HepG2 (cell line): ENCODE measurements around the gene QRFP. TPM values are rescaled to one million over a fixed set of nuclear protein-coding genes. Genes with fewer than 3 reads are reported as not detected.
A peak's percentile ranks its signal among the peaks of the same experiment; 100 is the strongest.

Experiments used
- ATAC-seq: fragments of 200-7000 bp; cut with Tn5 transposase; 3 replicates; pipeline ENCODE4 v1.9.1; 2020; ENCODE audit warnings: mild to moderate bottlenecking, moderate library complexity
- BruUV-seq: library from RNA; stranded (reverse); fragments of 400-500 nt; replicated peaks from 2 replicates; lab custom pipeline; 2021; lab: Mats Ljungman, UMichigan
- CTCF ChIA-PET: fragments of 300-600 bp; formaldehyde crosslinking; extraction: SDS; loops from one replicate; lab custom pipeline; 2021; ENCODE audit warnings: low total read pairs, inconsistent platforms, low intra/inter-chr PET ratio; lab: Yijun Ruan, JAX
- POLR2A ChIA-PET: fragments of 350-600 bp; sonication (Branson Sonifier 250); formaldehyde crosslinking; loops from one replicate; lab custom pipeline; 2020; ENCODE audit warnings: antibody characterized with exemption, inconsistent platforms; lab: Yijun Ruan, JAX
- DNase-seq: peaks from one replicate; pipeline ENCODE4 v3.0.0-alpha.2; 2015; ENCODE audit warnings: low spot score
- FAIRE-seq: peaks from 3 replicates; lab custom pipeline; 2011; peaks lifted over from hg19 to GRCh38; lab: Jason Lieb, UNC
- H2AFZ ChIP-seq: one replicate; pipeline ENCODE4 v1.6.1; 2011; ENCODE audit warnings: low read length, inconsistent platforms
- H3K27ac ChIP-seq: fragments of 300-600 bp; 3 replicates; pipeline ENCODE4 v1.8.0; 2011; ENCODE audit warnings: mixed run types, mild to moderate bottlenecking, mixed read lengths, low read length, inconsistent platforms; ENCODE audit not compliant: insufficient read depth; ENCODE audit errors: extremely low read length
- H3K27me3 ChIP-seq, 2 experiments: fragments of 200-600 bp in 1 of 2; 2 replicates in 1 of 2; 3 replicates in 1 of 2; pipeline versions ENCODE4 v1.6.0 to v1.8.0; 2011; ENCODE audit warnings: low read length in 2 of 2, mild to moderate bottlenecking in 2 of 2, moderate library complexity in 2 of 2, inconsistent platforms in 1 of 2; ENCODE audit not compliant: insufficient read depth in 2 of 2, control insufficient read depth in 1 of 2
- H3K36me3 ChIP-seq, 2 experiments: fragments of 200-600 bp in 1 of 2; replicated peaks in 1 of 2; 2 replicates in 1 of 2; 3 replicates in 1 of 2; pipeline versions ENCODE4 v1.5.1 to v1.8.0; 2011; ENCODE audit warnings: low read length in 2 of 2, inconsistent platforms in 1 of 2; ENCODE audit not compliant: insufficient read depth in 2 of 2, control insufficient read depth in 1 of 2
- H3K4me1 ChIP-seq: 2 replicates; pipeline ENCODE4 v1.5.1; 2012; ENCODE audit warnings: low read length, inconsistent platforms; ENCODE audit not compliant: insufficient read depth
- H3K4me2 ChIP-seq: 2 replicates; pipeline ENCODE4 v1.6.0; 2011; ENCODE audit warnings: low read depth, low read length, inconsistent platforms
- H3K4me3 ChIP-seq, 3 experiments: fragments of 200-600 bp in 1 of 3; sonication (generic), shearing (Covaris generic) in 1 of 3; replicated peaks in 1 of 3; 2 replicates each; pipeline ENCODE4 v1.5.1; 2011 to 2016; ENCODE audit warnings: low read length in 3 of 3, inconsistent platforms in 2 of 3, low read depth in 2 of 3, mild to moderate bottlenecking in 2 of 3, control low read depth in 1 of 3, mixed read lengths in 1 of 3; ENCODE audit not compliant: insufficient read depth in 1 of 3
- H3K79me2 ChIP-seq: one replicate; pipeline ENCODE4 v1.6.1; 2011; ENCODE audit warnings: low read length, inconsistent platforms; ENCODE audit not compliant: insufficient read depth
- H3K9ac ChIP-seq: 2 replicates; pipeline ENCODE4 v1.6.0; 2011; ENCODE audit warnings: mild to moderate bottlenecking, low read depth, low read length, inconsistent platforms; ENCODE audit not compliant: insufficient read depth
- H3K9me3 ChIP-seq: 2 replicates; pipeline ENCODE4 v1.5.1; 2012; ENCODE audit warnings: mild to moderate bottlenecking, low read length
- H4K20me1 ChIP-seq: 2 replicates; pipeline ENCODE4 v1.6.0; 2011; ENCODE audit warnings: inconsistent platforms, mild to moderate bottlenecking, low read length, moderate library complexity; ENCODE audit not compliant: insufficient read depth
- AGO2 ChIP-seq: fragments of 200-400 bp; formaldehyde crosslinking; optimal IDR thresholded peaks from 2 replicates; pipeline ENCODE3; 2017; ENCODE audit warnings: mild to moderate bottlenecking, low read depth, low read length, moderate library complexity
- GABPA ChIP-seq, 2 experiments: IDR thresholded peaks; 2 replicates each; pipeline ENCODE4 v1.6.1; 2011 to 2016; ENCODE audit warnings: low read depth in 2 of 2, low read length in 1 of 2, missing biosample characterization in 1 of 2, missing genetic modification characterization in 1 of 2
- GPN1 ChIP-seq: sonication (generic); formaldehyde crosslinking; IDR thresholded peaks from 2 replicates; pipeline ENCODE4 v1.5.1; 2020; ENCODE audit warnings: missing genetic modification reagents, borderline replicate concordance
- KAT8 ChIP-seq: IDR thresholded peaks from 2 replicates; pipeline ENCODE4 v1.6.1; 2016; ENCODE audit warnings: missing genetic modification reagents, missing compliant biosample characterization
- POLR2G ChIP-seq: fragments of 200-400 bp; formaldehyde crosslinking; IDR thresholded peaks from 2 replicates; pipeline ENCODE4 v1.6.1; 2018; ENCODE audit warnings: mild to moderate bottlenecking, low read depth, low read length, moderate library complexity
- SMAD1 ChIP-seq: sonication (generic); formaldehyde crosslinking; IDR thresholded peaks from 2 replicates; pipeline ENCODE4 v1.4.0; 2020; ENCODE audit warnings: missing genetic modification reagents, low read depth, mild to moderate bottlenecking, borderline replicate concordance
- ZBTB33 ChIP-seq: sonication (generic); formaldehyde crosslinking; IDR thresholded peaks from 2 replicates; pipeline ENCODE4 v1.4.0; 2020; ENCODE audit warnings: missing genetic modification reagents
- ZNF816 ChIP-seq: sonication (generic); formaldehyde crosslinking; IDR thresholded peaks from 2 replicates; pipeline ENCODE4 v1.8.0; 2022; ENCODE audit warnings: missing genetic modification reagents, mild to moderate bottlenecking, borderline replicate concordance
- WGBS: methylation state at CpG from one replicate; pipeline ENCODE4 v1.1.6; 2017; ENCODE audit warnings: low lambda C conversion rate; 5-methylcytosine and 5-hydroxymethylcytosine counted together
- in situ Hi-C: cut with HindIII; loops from 2 replicates; pipeline ENCODE4 v1.10.0; 2017; ENCODE audit warnings: low pct_unique_long_range_greater_than_20kb; ENCODE audit not compliant: extremely low pct_ligation_motif_present
- intact Hi-C: fragments of 100-400 bp; cut with micrococcal nuclease; formaldehyde crosslinking; loops from one replicate; pipeline ENCODE4 v1.10.0; 2022; ENCODE audit not compliant: unreplicated experiment
- polyA plus RNA-seq, 8 experiments: library from polyadenylated mRNA; depleted of rRNA in 3 of 8; stranded (reverse) in 7 of 8; unstranded in 1 of 8; fragments of >200 nt; fragmentation: Illumina TruSeq in 4 of 8; extraction: Trizol in 4 of 8; gene quantifications; 2 replicates each; pipeline versions ENCODE4 v1.2.1 to v1.2.3, GENCODE V29; 2011 to 2016; ENCODE audit warnings: low read depth in 4 of 8, missing spikeins in 1 of 8, mixed read lengths in 1 of 8; ENCODE audit not compliant: insufficient read depth in 1 of 8
- total RNA-seq, 5 experiments: library from RNA; depleted of rRNA; stranded (reverse); fragments of >200 nt; fragmentation: Illumina TruSeq; extraction: Trizol; gene quantifications; 2 replicates each; pipeline ENCODE4 v1.2.3, GENCODE V29; 2016; ENCODE audit warnings: low read depth in 1 of 5

Gene QRFP
- total and polyA plus RNA-seq, 2 of the 13 experiments (the other 11 are each of a cell fraction or from before 2014, with no cell fraction given), result not detected

GRCh38 chr9:130895481-130896232, 955 bp downstream of the QRFP start:
- no peaks in the 10 kb centered on the region; a peak in 1 of 5 replicates for H3K36me3 ChIP-seq
- TF ChIP-seq ZNF816 (CRISPR knock-in tag) (no peak), AGO2 (peak; percentile 61)
- POLR2A ChIA-PET, result no interaction called here

GRCh38 chr9:130895038-130895437, 1.6 kb downstream of the QRFP start:
- no peak overlapping the region for H2AFZ ChIP-seq
- ATAC-seq, result no peak
- WGBS, result 62% methylated on average over 4 of the region's 9 CpGs
- peaks cover 11 to 34% of the 10 kb centered on the region in 2 experiments; a peak in 3 of 5 replicates for H3K27me3 ChIP-seq
- no peaks in the 10 kb centered on the region for H3K4me1 ChIP-seq
- TF ChIP-seq SMAD1 (CRISPR knock-in tag), result no peak
- no peak for TF ChIP-seq GABPA (IDR thresholded peaks at IDR 0.05; ENCODE audit: low read depth, low read length)
- TF ChIP-seq GABPA (CRISPR knock-in tag; IDR thresholded peaks at IDR 0.05; ENCODE audit: low read depth), result no peak
- TF ChIP-seq GPN1, result no peak
- TF ChIP-seq ZBTB33, result no peak
- TF ChIP-seq POLR2G, result 0 out of 2 replicates have a peak, but pooled peaks have one; percentile 48
- TF ChIP-seq KAT8 (CRISPR knock-in tag), result no peak
- CTCF ChIA-PET, result no interaction called here
- H3K79me2 ChIP-seq, result no peaks in the 10 kb centered on the region
- in situ Hi-C loops (loop anchor here (5.0 to 10.0 kb wide), 2 partner anchors 47 to 100 kb away; no protein-coding TSS in a partner anchor), intact Hi-C loops (no loop called here)
- FAIRE-seq, result no peak
- no TSS peak for BruUV-seq
- no peak overlapping the region for H3K9ac ChIP-seq
- no peaks in the 10 kb centered on the region for H3K9me3 ChIP-seq
- peaks cover 0 to 5% of the 10 kb centered on the region in 2 experiments; a peak in 2 of 5 replicates for H3K36me3 ChIP-seq
- no peak for DNase-seq
- H3K27ac ChIP-seq, result no peak overlapping the region
- H4K20me1 ChIP-seq, result no peaks in the 10 kb centered on the region
- H3K4me3 ChIP-seq, result no peak overlapping the region
- POLR2A ChIA-PET, result no interaction called here
- no peak overlapping the region for H3K4me2 ChIP-seq

More at GRCh38 chr9:130895481-130896232, 955 bp downstream of the QRFP start:
- Histone ChIP-seq H3K27ac (no peak overlapping the region), H4K20me1 (no peaks in the 10 kb centered on the region), H3K9me3 (no peaks in the 10 kb centered on the region), H3K4me3 (no peak overlapping the region), H3K27me3 (peaks cover 12 to 40% of the 10 kb centered on the region in 2 experiments; a peak in 4 of 5 replicates), H3K9ac (no peak overlapping the region), H3K4me1 (no peaks in the 10 kb centered on the region), H2AFZ (no peak overlapping the region), H3K79me2 (no peaks in the 10 kb centered on the region), H3K4me2 (no peak overlapping the region)
- no TSS peak for BruUV-seq
- CTCF ChIA-PET, result interaction anchor here (1.8 kb wide), 1 partner anchor 45 kb away, joined by 13 read pairs; no protein-coding TSS in a partner anchor
- FAIRE-seq, result no peak
- intact Hi-C loops, result loop anchor here (1.0 kb wide), 1 partner anchor 46 kb away; no protein-coding TSS in a partner anchor
- 56% methylated on average over 8 of the region's 24 CpGs for WGBS
- DNase-seq, result no peak
- peak; percentile 16 for ATAC-seq
- in situ Hi-C loops, result loop anchor here (5.0 to 10.0 kb wide), 2 partner anchors 47 to 99 kb away; no protein-coding TSS in a partner anchor
